ENCODE measurements around the gene RPS6KC1.

GRCh38 chr1:213051127-213051880 lies at the start of gene RPS6KC1:
- no peak for TF ChIP-seq CTCF (conservative IDR thresholded peaks at IDR 0.05 in 1 of 2, IDR thresholded peaks at IDR 0.05 in 1 of 2; ENCODE audit: extremely low read depth in 1 of 2, insufficient read depth in 1 of 2, low read depth in 1 of 2, low read length in 2 of 2)
- no peak for TF ChIP-seq EZH2 (IDR thresholded peaks at IDR 0.05; ENCODE audit: borderline replicate concordance, low read length)

Measured in mammary epithelial cell (primary cell).